Measurements from ENCODE around the gene KCTD10.

Gene KCTD10

DNA sequence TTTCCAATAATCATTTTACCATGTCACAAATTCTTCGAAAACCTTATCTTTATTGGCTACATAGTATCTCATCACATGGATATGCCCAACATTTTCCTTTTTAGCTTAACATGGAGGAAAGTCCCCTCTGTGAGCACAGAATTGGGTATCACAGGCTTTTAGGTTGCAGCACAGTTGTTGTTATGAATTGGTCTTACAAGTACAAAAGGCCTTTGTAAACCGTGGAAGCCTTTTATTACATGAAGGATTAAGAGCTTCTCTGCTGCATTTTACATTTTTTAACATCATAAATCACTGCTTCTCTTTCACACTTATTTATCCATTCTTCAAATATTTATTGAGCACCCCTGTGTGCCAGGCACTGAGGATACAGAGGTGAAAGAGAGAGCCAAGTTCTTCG is 26.5 kb upstream of the KCTD10 start:
- TF ChIP-seq, protein P1, sequence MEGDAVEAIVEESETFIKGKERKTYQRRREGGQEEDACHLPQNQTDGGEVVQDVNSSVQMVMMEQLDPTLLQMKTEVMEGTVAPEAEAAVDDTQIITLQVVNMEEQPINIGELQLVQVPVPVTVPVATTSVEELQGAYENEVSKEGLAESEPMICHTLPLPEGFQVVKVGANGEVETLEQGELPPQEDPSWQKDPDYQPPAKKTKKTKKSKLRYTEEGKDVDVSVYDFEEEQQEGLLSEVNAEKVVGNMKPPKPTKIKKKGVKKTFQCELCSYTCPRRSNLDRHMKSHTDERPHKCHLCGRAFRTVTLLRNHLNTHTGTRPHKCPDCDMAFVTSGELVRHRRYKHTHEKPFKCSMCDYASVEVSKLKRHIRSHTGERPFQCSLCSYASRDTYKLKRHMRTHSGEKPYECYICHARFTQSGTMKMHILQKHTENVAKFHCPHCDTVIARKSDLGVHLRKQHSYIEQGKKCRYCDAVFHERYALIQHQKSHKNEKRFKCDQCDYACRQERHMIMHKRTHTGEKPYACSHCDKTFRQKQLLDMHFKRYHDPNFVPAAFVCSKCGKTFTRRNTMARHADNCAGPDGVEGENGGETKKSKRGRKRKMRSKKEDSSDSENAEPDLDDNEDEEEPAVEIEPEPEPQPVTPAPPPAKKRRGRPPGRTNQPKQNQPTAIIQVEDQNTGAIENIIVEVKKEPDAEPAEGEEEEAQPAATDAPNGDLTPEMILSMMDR (IDR thresholded peaks at IDR 0.05): no peak
- no peak for TF ChIP-seq ZFX (IDR thresholded peaks at IDR 0.05; ENCODE audit: borderline replicate concordance)
- no peak overlapping the region for H3K27ac ChIP-seq

DNA sequence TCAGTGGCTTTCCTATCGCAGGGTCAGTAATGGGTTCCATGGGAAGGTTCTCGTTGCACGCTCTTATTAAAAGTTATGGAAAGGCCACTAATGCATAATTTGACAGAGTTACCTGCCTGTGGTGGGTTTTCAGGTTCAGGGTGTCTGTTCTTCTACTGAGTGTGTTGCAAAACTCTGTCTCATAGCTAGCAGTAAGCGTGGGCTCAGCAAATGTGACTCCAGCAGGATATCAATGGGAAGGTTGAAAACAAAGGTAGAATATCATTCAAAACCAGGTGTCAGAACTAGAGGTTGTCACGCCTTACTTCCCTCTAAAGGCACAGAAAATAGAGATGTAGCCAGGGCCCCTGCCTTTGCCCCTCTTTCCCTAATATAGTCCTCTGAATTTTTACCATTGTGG is 25.2 kb upstream of the KCTD10 start:
- TF ChIP-seq ZFX (IDR thresholded peaks at IDR 0.05; ENCODE audit: borderline replicate concordance): no peak
- TF ChIP-seq, protein P1 (IDR thresholded peaks at IDR 0.05): no peak
- H3K27ac ChIP-seq: no peak overlapping the region

DNA sequence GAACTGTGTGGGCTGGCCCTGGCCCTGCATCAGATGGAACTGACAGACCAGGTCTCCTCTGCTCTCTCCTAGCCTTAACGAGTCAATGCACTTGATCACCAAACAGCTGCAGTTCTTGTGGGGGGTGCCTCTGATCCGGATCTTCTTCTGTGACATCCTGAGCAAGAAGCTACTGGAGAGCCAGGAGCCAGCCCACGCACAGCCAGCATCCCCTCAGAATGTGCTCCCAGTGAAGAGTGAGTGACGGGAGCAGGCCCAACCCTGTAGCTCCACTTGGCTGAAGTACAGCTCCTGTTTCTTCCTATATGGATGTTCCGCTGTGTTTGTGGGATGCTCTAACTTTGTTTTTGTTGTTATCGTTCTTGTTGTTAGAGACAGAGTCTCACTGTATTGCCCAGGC is 24.2 kb upstream of the KCTD10 start:
- H3K27ac ChIP-seq: no peak overlapping the region
- TF ChIP-seq, protein P1 (IDR thresholded peaks at IDR 0.05): no peak
- no peak for TF ChIP-seq ZFX (IDR thresholded peaks at IDR 0.05; ENCODE audit: borderline replicate concordance)

DNA sequence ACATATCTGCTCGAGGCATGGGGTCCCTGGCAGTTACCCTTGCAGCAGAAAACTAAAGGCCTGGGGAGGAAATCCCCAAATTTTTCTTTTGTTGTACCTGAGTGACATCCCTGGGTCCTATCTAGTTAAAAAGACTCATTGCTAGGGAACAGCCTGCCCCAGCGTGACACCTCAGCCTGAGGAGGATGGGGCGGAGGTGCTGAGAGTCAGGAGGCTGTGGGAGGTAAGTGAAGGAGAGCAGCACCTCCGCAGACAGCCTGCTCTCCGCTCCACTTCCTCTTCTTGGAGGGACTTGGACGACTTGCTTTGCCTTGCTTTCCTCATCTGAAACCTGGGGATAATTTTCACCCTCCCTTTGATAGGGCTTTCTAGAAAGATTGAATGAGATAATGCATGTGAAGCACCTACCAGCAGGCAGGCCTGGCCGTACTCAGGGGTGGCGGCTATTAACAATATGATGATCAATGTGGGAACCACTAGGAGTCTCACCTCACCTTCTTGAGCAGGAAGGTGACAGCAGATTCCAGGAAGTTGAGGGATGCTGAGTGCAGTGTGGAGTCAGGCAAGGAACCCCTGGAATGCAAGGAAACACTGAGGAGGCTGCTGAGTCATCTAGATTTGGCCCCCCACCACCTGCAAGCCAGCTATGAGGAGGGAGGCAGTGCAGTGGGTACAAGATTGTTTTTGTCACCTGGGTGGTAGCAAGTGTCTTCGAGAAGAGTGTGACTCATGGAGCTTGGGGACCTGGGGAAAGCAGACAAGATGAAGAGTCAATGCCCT is 23.5 kb upstream of the KCTD10 start:
- no peak for TF ChIP-seq ZFX (IDR thresholded peaks at IDR 0.05; ENCODE audit: borderline replicate concordance)
- TF ChIP-seq, protein P1 (IDR thresholded peaks at IDR 0.05): no peak
- no peak overlapping the region for H3K27ac ChIP-seq

DNA sequence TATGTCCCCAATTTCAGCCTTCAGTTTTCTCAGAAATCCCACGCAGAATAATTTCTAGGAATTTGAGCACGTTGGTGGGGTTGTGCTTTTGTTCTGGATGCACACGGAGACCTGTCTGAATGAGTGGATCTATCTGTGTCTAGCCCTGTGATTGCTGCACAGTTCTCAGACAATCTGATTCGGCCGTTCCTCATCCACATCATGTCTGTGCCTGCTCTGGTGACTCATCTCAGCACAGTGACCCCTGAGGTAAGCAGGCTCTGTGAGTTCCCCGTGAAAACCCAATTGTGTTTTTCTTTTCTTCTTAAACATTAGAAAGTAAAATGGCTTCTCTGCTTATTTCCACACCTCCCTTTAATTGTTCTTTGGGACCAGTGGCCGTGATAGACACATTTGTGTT is 20.6 kb upstream of the KCTD10 start:
- H3K27ac ChIP-seq: no peak overlapping the region
- TF ChIP-seq ZFX (IDR thresholded peaks at IDR 0.05; ENCODE audit: borderline replicate concordance): no peak
- TF ChIP-seq, protein P1 (IDR thresholded peaks at IDR 0.05): no peak

DNA sequence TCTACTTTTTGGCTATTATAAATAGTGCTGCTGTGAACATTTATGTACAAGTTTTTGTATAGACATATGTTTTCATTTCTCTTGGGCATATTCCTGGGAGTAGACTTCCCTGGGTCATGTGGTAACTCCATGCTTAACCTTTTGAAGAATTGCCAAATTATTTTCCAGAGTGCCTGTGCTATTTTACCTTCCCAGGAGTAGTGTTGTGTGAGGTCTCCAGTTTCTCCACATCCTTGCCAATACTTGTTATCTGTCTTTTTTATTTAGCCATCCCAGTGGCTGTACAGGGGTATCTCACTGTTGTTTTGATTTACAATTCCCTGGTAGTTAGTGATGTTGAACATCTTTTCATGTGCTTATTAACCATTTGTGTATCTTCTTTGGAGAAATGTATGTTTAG is 19.2 kb upstream of the KCTD10 start:
- TF ChIP-seq, protein P1 (IDR thresholded peaks at IDR 0.05): no peak
- no peak for TF ChIP-seq ZFX (IDR thresholded peaks at IDR 0.05; ENCODE audit: borderline replicate concordance)
- no peak overlapping the region for H3K27ac ChIP-seq

DNA sequence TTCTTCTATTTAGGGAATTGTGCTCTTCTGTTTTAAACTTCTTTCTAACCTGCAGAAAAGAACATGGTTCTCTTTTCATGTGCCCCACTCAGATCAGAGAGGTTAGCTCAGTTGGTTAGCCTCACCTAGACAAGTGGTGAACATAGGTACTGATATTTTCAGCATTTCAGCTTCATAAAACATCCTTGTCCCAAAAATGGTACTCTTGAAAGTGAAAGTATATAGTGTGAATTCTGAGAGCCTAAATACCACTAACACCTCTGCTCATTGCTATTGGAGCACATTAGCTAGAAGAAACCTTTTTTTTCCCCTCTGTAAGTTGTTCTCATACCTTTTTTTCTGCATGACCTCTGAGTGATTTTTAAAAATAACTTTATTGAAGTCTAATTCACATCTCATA is 17.9 kb upstream of the KCTD10 start:
- TF ChIP-seq ZFX (IDR thresholded peaks at IDR 0.05; ENCODE audit: borderline replicate concordance): no peak
- TF ChIP-seq, protein P1 (IDR thresholded peaks at IDR 0.05): no peak
- H3K27ac ChIP-seq: no peak overlapping the region
